ENCODE data around the gene DNPH1.
A peak's percentile ranks its signal among the peaks of the same experiment; 100 is the strongest.

Gene DNPH1

GRCh38 chr6:43229803-43230620 lies 731 bp upstream of the DNPH1 start:
- peak overlapping the region; percentile 76 for H3K27ac ChIP-seq (ENCODE audit: insufficient read depth, low read length, poor library complexity, severe bottlenecking)

GRCh38 chr6:43226192-43226851 lies 3.0 kb downstream of the DNPH1 start:
- Histone ChIP-seq H3K27ac (ENCODE audit: insufficient read depth, low read length, poor library complexity, severe bottlenecking) (peak overlapping the region; percentile 97), H3K4me3 (ENCODE audit: insufficient read depth, low read depth, low read length, poor library complexity, severe bottlenecking) (no peak overlapping the region), H3K36me3 (ENCODE audit: control insufficient read depth, insufficient read depth, low read length) (peaks cover 4% of the 10 kb centered on the region), H3K9me3 (ENCODE audit: control insufficient read depth, low read length) (no peaks in the 10 kb centered on the region), H3K4me1 (ENCODE audit: control insufficient read depth, insufficient read depth, low read length, poor library complexity, severe bottlenecking) (peaks cover 33% of the 10 kb centered on the region), H3K27me3 (replicated peaks; ENCODE audit: control insufficient read depth, insufficient read depth, low read length, poor library complexity, severe bottlenecking) (no peaks in the 10 kb centered on the region)
- DNase-seq, result no peak

More at GRCh38 chr6:43229803-43230620, 731 bp upstream of the DNPH1 start:
- no peaks in the 10 kb centered on the region for H3K27me3 ChIP-seq (replicated peaks; ENCODE audit: control insufficient read depth, insufficient read depth, low read length, poor library complexity, severe bottlenecking)
- DNase-seq, result no peak
- H3K4me3 ChIP-seq (ENCODE audit: insufficient read depth, low read depth, low read length, poor library complexity, severe bottlenecking), result peak overlapping the region; percentile 66
- no peaks in the 10 kb centered on the region for H3K9me3 ChIP-seq (ENCODE audit: control insufficient read depth, low read length)
- H3K36me3 ChIP-seq (ENCODE audit: control insufficient read depth, insufficient read depth, low read length), result no peaks in the 10 kb centered on the region
- H3K4me1 ChIP-seq (ENCODE audit: control insufficient read depth, insufficient read depth, low read length, poor library complexity, severe bottlenecking), result peaks cover 20% of the 10 kb centered on the region

GRCh38 chr6:43223175-43223574 lies 6.1 kb downstream of the DNPH1 start:
- no peak for DNase-seq
- no peaks in the 10 kb centered on the region for H3K27me3 ChIP-seq (replicated peaks; ENCODE audit: control insufficient read depth, insufficient read depth, low read length, poor library complexity, severe bottlenecking)
- no peaks in the 10 kb centered on the region for H3K9me3 ChIP-seq (ENCODE audit: control insufficient read depth, low read length)
- H3K27ac ChIP-seq (ENCODE audit: insufficient read depth, low read length, poor library complexity, severe bottlenecking), result peak overlapping the region; percentile 97
- peaks cover 27% of the 10 kb centered on the region for H3K4me1 ChIP-seq (ENCODE audit: control insufficient read depth, insufficient read depth, low read length, poor library complexity, severe bottlenecking)
- peaks cover 9% of the 10 kb centered on the region for H3K36me3 ChIP-seq (ENCODE audit: control insufficient read depth, insufficient read depth, low read length)
- H3K4me3 ChIP-seq (ENCODE audit: insufficient read depth, low read depth, low read length, poor library complexity, severe bottlenecking), result no peak overlapping the region

GRCh38 chr6:43222418-43223059 lies 6.7 kb downstream of the DNPH1 start:
- DNase-seq, result no peak
- Histone ChIP-seq H3K36me3 (ENCODE audit: control insufficient read depth, insufficient read depth, low read length) (peaks cover 9% of the 10 kb centered on the region), H3K27ac (ENCODE audit: insufficient read depth, low read length, poor library complexity, severe bottlenecking) (peak overlapping the region; percentile 97), H3K4me1 (ENCODE audit: control insufficient read depth, insufficient read depth, low read length, poor library complexity, severe bottlenecking) (peaks cover 27% of the 10 kb centered on the region), H3K9me3 (ENCODE audit: control insufficient read depth, low read length) (no peaks in the 10 kb centered on the region), H3K27me3 (replicated peaks; ENCODE audit: control insufficient read depth, insufficient read depth, low read length, poor library complexity, severe bottlenecking) (no peaks in the 10 kb centered on the region), H3K4me3 (ENCODE audit: insufficient read depth, low read depth, low read length, poor library complexity, severe bottlenecking) (no peak overlapping the region)

- peak overlapping the region; percentile 97 for H3K27ac ChIP-seq (ENCODE audit: insufficient read depth, low read length, poor library complexity, severe bottlenecking)
- peaks cover 26% of the 10 kb centered on the region for H3K4me1 ChIP-seq (ENCODE audit: control insufficient read depth, insufficient read depth, low read length, poor library complexity, severe bottlenecking)
- no peak overlapping the region for H3K4me3 ChIP-seq (ENCODE audit: insufficient read depth, low read depth, low read length, poor library complexity, severe bottlenecking)
- H3K27me3 ChIP-seq (replicated peaks; ENCODE audit: control insufficient read depth, insufficient read depth, low read length, poor library complexity, severe bottlenecking), result no peaks in the 10 kb centered on the region
- H3K36me3 ChIP-seq (ENCODE audit: control insufficient read depth, insufficient read depth, low read length), result peaks cover 17% of the 10 kb centered on the region
- no peak for DNase-seq
- no peaks in the 10 kb centered on the region for H3K9me3 ChIP-seq (ENCODE audit: control insufficient read depth, low read length)
These were observed 8.0 kb downstream of the DNPH1 start for GRCh38 chr6:43221046-43221972.

- H3K9me3 ChIP-seq (ENCODE audit: control insufficient read depth, low read length), result no peaks in the 10 kb centered on the region
- H3K36me3 ChIP-seq (ENCODE audit: control insufficient read depth, insufficient read depth, low read length), result peaks cover 25% of the 10 kb centered on the region
- no peak overlapping the region for H3K4me3 ChIP-seq (ENCODE audit: insufficient read depth, low read depth, low read length, poor library complexity, severe bottlenecking)
- no peak overlapping the region for H3K27ac ChIP-seq (ENCODE audit: insufficient read depth, low read length, poor library complexity, severe bottlenecking)
- no peaks in the 10 kb centered on the region for H3K27me3 ChIP-seq (replicated peaks; ENCODE audit: control insufficient read depth, insufficient read depth, low read length, poor library complexity, severe bottlenecking)
- no peak for DNase-seq
- H3K4me1 ChIP-seq (ENCODE audit: control insufficient read depth, insufficient read depth, low read length, poor library complexity, severe bottlenecking), result peaks cover 18% of the 10 kb centered on the region
These were observed 8.8 kb downstream of the DNPH1 start for GRCh38 chr6:43220439-43220951.

- H3K36me3 ChIP-seq (ENCODE audit: control insufficient read depth, insufficient read depth, low read length), result peaks cover 25% of the 10 kb centered on the region
- no peaks in the 10 kb centered on the region for H3K27me3 ChIP-seq (replicated peaks; ENCODE audit: control insufficient read depth, insufficient read depth, low read length, poor library complexity, severe bottlenecking)
- no peaks in the 10 kb centered on the region for H3K9me3 ChIP-seq (ENCODE audit: control insufficient read depth, low read length)
- no peak overlapping the region for H3K27ac ChIP-seq (ENCODE audit: insufficient read depth, low read length, poor library complexity, severe bottlenecking)
- peaks cover 12% of the 10 kb centered on the region for H3K4me1 ChIP-seq (ENCODE audit: control insufficient read depth, insufficient read depth, low read length, poor library complexity, severe bottlenecking)
- no peak for DNase-seq
- no peak overlapping the region for H3K4me3 ChIP-seq (ENCODE audit: insufficient read depth, low read depth, low read length, poor library complexity, severe bottlenecking)
These were observed 9.5 kb downstream of the DNPH1 start for GRCh38 chr6:43219814-43220213.

GRCh38 chr6:43219119-43219518 lies 10.2 kb downstream of the DNPH1 start:
- peaks cover 6% of the 10 kb centered on the region for H3K4me1 ChIP-seq (ENCODE audit: control insufficient read depth, insufficient read depth, low read length, poor library complexity, severe bottlenecking)
- peaks cover 25% of the 10 kb centered on the region for H3K36me3 ChIP-seq (ENCODE audit: control insufficient read depth, insufficient read depth, low read length)
- H3K27me3 ChIP-seq (replicated peaks; ENCODE audit: control insufficient read depth, insufficient read depth, low read length, poor library complexity, severe bottlenecking), result no peaks in the 10 kb centered on the region
- DNase-seq, result no peak
- no peak overlapping the region for H3K4me3 ChIP-seq (ENCODE audit: insufficient read depth, low read depth, low read length, poor library complexity, severe bottlenecking)
- H3K9me3 ChIP-seq (ENCODE audit: control insufficient read depth, low read length), result no peaks in the 10 kb centered on the region
- H3K27ac ChIP-seq (ENCODE audit: insufficient read depth, low read length, poor library complexity, severe bottlenecking), result no peak overlapping the region

GRCh38 chr6:43217351-43217750 lies 11.9 kb downstream of the DNPH1 start:
- DNase-seq, result no peak
- Histone ChIP-seq H3K4me3 (ENCODE audit: insufficient read depth, low read depth, low read length, poor library complexity, severe bottlenecking) (no peak overlapping the region), H3K4me1 (ENCODE audit: control insufficient read depth, insufficient read depth, low read length, poor library complexity, severe bottlenecking) (no peaks in the 10 kb centered on the region), H3K27me3 (replicated peaks; ENCODE audit: control insufficient read depth, insufficient read depth, low read length, poor library complexity, severe bottlenecking) (no peaks in the 10 kb centered on the region), H3K36me3 (ENCODE audit: control insufficient read depth, insufficient read depth, low read length) (peaks cover 22% of the 10 kb centered on the region), H3K27ac (ENCODE audit: insufficient read depth, low read length, poor library complexity, severe bottlenecking) (no peak overlapping the region), H3K9me3 (ENCODE audit: control insufficient read depth, low read length) (no peaks in the 10 kb centered on the region)
